Activated CD4-positive, alpha-beta T cell treated with anti-CD3 and anti-CD28 coated beads, Interleukin-2, amount 10 ng/mL, durations not matched to agents 7 days and 5 days (primary cell): Measurements from ENCODE around the gene RIC8B. TPM values are rescaled to one million over a fixed set of nuclear protein-coding genes. Genes with fewer than 3 reads are reported as not detected.
A peak's percentile ranks its signal among the peaks of the same experiment; 100 is the strongest.

Experiments used
- CTCF ChIA-PET: fragments of 350-600 bp; sonication (Branson Sonifier 250); formaldehyde crosslinking; loops from one replicate; lab custom pipeline; 2021; ENCODE audit warnings: antibody characterized with exemption; lab: Charles Lee
- POLR2A ChIA-PET: fragments of 350-600 bp; sonication (Branson Sonifier 250); formaldehyde crosslinking; loops from one replicate; lab custom pipeline; 2021; ENCODE audit warnings: antibody characterized with exemption; lab: Charles Lee
- DNase-seq: peaks from one replicate; pipeline ENCODE4 v3.0.0-alpha.2; 2020
- H3K27ac Mint-ChIP-seq: one replicate; pipeline ENCODE4 v1.8.0; 2021; ENCODE audit warnings: mild to moderate bottlenecking, moderate library complexity, mixed read lengths
- H3K27me3 Mint-ChIP-seq: one replicate; pipeline ENCODE4 v1.8.0; 2021; ENCODE audit warnings: mixed read lengths
- H3K36me3 Mint-ChIP-seq: one replicate; pipeline ENCODE4 v1.8.0; 2021; ENCODE audit warnings: low read depth, mixed read lengths
- H3K4me1 Mint-ChIP-seq: one replicate; pipeline ENCODE4 v1.8.0; 2021; ENCODE audit warnings: mixed read lengths
- H3K4me3 Mint-ChIP-seq: one replicate; pipeline ENCODE4 v1.8.0; 2021; ENCODE audit warnings: mild to moderate bottlenecking, moderate library complexity, mixed read lengths
- H3K9me3 Mint-ChIP-seq: one replicate; pipeline ENCODE4 v1.8.0; 2021; ENCODE audit warnings: mixed read lengths
- total RNA-seq, 2 experiments: library from RNA; stranded (reverse); gene quantifications; one replicate each; pipeline ENCODE4 v1.2.3, GENCODE V29; 2021

Gene RIC8B
- total RNA-seq, 2 experiments from 2014 or later: 13.6 to 14.0 TPM

GRCh38 chr12:106906715-106907114 lies 132.2 kb downstream of the RIC8B start:
- no peaks in the 10 kb centered on the region for H3K9me3 Mint-ChIP-seq
- POLR2A ChIA-PET: interaction anchor here (0.6 kb wide), 1 partner anchor 520 kb away, joined by 5 read pairs; no protein-coding TSS in a partner anchor
- no peak overlapping the region for H3K4me3 Mint-ChIP-seq
- peaks cover 22% of the 10 kb centered on the region for H3K4me1 Mint-ChIP-seq
- peaks cover 40% of the 10 kb centered on the region for H3K27me3 Mint-ChIP-seq
- no peak overlapping the region for H3K27ac Mint-ChIP-seq
- H3K36me3 Mint-ChIP-seq: no peaks in the 10 kb centered on the region
- CTCF ChIA-PET: no interaction called here
- no peak for DNase-seq

- no peak overlapping the region for H3K27ac Mint-ChIP-seq
- peaks cover 22% of the 10 kb centered on the region for H3K4me1 Mint-ChIP-seq
- DNase-seq: no peak
- peaks cover 35% of the 10 kb centered on the region for H3K27me3 Mint-ChIP-seq
- H3K9me3 Mint-ChIP-seq: no peaks in the 10 kb centered on the region
- no peaks in the 10 kb centered on the region for H3K36me3 Mint-ChIP-seq
- ChIA-PET POLR2A (no interaction called here), CTCF (interaction anchor here (0.7 to 1.0 kb wide), 3 partner anchors 11 to 569 kb away, joined by 3 to 5 read pairs (median 3); no protein-coding TSS in a partner anchor)
- H3K4me3 Mint-ChIP-seq: no peak overlapping the region
Observed at GRCh38 chr12:106907411-106907810, 132.9 kb downstream of the RIC8B start.

GRCh38 chr12:106907846-106908245 lies 133.4 kb downstream of the RIC8B start:
- ChIA-PET POLR2A (no interaction called here), CTCF (interaction anchor here (0.7 to 1.0 kb wide), 3 partner anchors 10 to 570 kb away, joined by 3 to 5 read pairs (median 3); no protein-coding TSS in a partner anchor)
- no peaks in the 10 kb centered on the region for H3K36me3 Mint-ChIP-seq
- no peak overlapping the region for H3K4me3 Mint-ChIP-seq
- no peak overlapping the region for H3K27ac Mint-ChIP-seq
- no peaks in the 10 kb centered on the region for H3K9me3 Mint-ChIP-seq
- H3K4me1 Mint-ChIP-seq: peaks cover 19% of the 10 kb centered on the region
- H3K27me3 Mint-ChIP-seq: peaks cover 31% of the 10 kb centered on the region
- DNase-seq: no peak

- no peak overlapping the region for H3K4me3 Mint-ChIP-seq
- no peaks in the 10 kb centered on the region for H3K36me3 Mint-ChIP-seq
- ChIA-PET POLR2A (no interaction called here), CTCF (interaction anchor here (0.7 kb wide), 1 partner anchor 11 kb away, joined by 3 read pairs; no protein-coding TSS in a partner anchor)
- peaks cover 16% of the 10 kb centered on the region for H3K4me1 Mint-ChIP-seq
- no peak overlapping the region for H3K27ac Mint-ChIP-seq
- H3K9me3 Mint-ChIP-seq: no peaks in the 10 kb centered on the region
- no peak for DNase-seq
- peaks cover 27% of the 10 kb centered on the region for H3K27me3 Mint-ChIP-seq
Observed at GRCh38 chr12:106908561-106908960, 134.1 kb downstream of the RIC8B start.

- DNase-seq: no peak
- CTCF ChIA-PET: interaction anchor here (1.1 to 1.5 kb wide), 2 partner anchors 19 to 37 kb away, joined by 4 read pairs; no protein-coding TSS in a partner anchor
- peaks cover 20% of the 10 kb centered on the region for H3K27me3 Mint-ChIP-seq
- H3K4me1 Mint-ChIP-seq: peaks cover 21% of the 10 kb centered on the region
- POLR2A ChIA-PET: no interaction called here
- H3K36me3 Mint-ChIP-seq: no peaks in the 10 kb centered on the region
- no peak overlapping the region for H3K4me3 Mint-ChIP-seq
- H3K9me3 Mint-ChIP-seq: no peaks in the 10 kb centered on the region
- no peak overlapping the region for H3K27ac Mint-ChIP-seq
Observed at GRCh38 chr12:106910202-106910601, 135.7 kb downstream of the RIC8B start.

GRCh38 chr12:106911581-106911980 lies 137.1 kb downstream of the RIC8B start:
- no peaks in the 10 kb centered on the region for H3K36me3 Mint-ChIP-seq
- no peak overlapping the region for H3K27ac Mint-ChIP-seq
- H3K27me3 Mint-ChIP-seq: peaks cover 14% of the 10 kb centered on the region
- CTCF ChIA-PET: no interaction called here
- H3K9me3 Mint-ChIP-seq: no peaks in the 10 kb centered on the region
- peaks cover 29% of the 10 kb centered on the region for H3K4me1 Mint-ChIP-seq
- no peak overlapping the region for H3K4me3 Mint-ChIP-seq
- DNase-seq: no peak
- POLR2A ChIA-PET: interaction anchor here (0.9 kb wide), 1 partner anchor 81 kb away, joined by 3 read pairs; no protein-coding TSS in a partner anchor

GRCh38 chr12:106913456-106913855 lies 139.0 kb downstream of the RIC8B start:
- peaks cover 9% of the 10 kb centered on the region for H3K27me3 Mint-ChIP-seq
- peak overlapping the region; percentile 31 for H3K27ac Mint-ChIP-seq
- peaks cover 27% of the 10 kb centered on the region for H3K4me1 Mint-ChIP-seq
- POLR2A ChIA-PET: no interaction called here
- no peaks in the 10 kb centered on the region for H3K9me3 Mint-ChIP-seq
- H3K36me3 Mint-ChIP-seq: no peaks in the 10 kb centered on the region
- DNase-seq: no peak
- H3K4me3 Mint-ChIP-seq: no peak overlapping the region
- CTCF ChIA-PET: interaction anchor here (0.7 to 1.9 kb wide), 2 partner anchors 73 to 556 kb away, joined by 3 to 9 read pairs; partner anchors contain the start of gene POLR3B

- peak; percentile 44 for DNase-seq
- peak overlapping the region; percentile 85 for H3K27ac Mint-ChIP-seq
- ChIA-PET CTCF (no interaction called here), POLR2A (interaction anchor here (0.6 kb wide), 1 partner anchor 561 kb away, joined by 3 read pairs; no protein-coding TSS in a partner anchor)
- H3K27me3 Mint-ChIP-seq: peaks cover 7% of the 10 kb centered on the region
- H3K9me3 Mint-ChIP-seq: no peaks in the 10 kb centered on the region
- H3K4me3 Mint-ChIP-seq: no peak overlapping the region
- H3K4me1 Mint-ChIP-seq: peaks cover 27% of the 10 kb centered on the region
- H3K36me3 Mint-ChIP-seq: no peaks in the 10 kb centered on the region
Observed at GRCh38 chr12:106914796-106915634, 140.5 kb downstream of the RIC8B start.

- Mint-ChIP-seq H3K9me3 (no peaks in the 10 kb centered on the region), H3K4me3 (no peak overlapping the region), H3K27ac (peak overlapping the region; percentile 50), H3K27me3 (peaks cover 7% of the 10 kb centered on the region), H3K36me3 (no peaks in the 10 kb centered on the region), H3K4me1 (peaks cover 20% of the 10 kb centered on the region)
- ChIA-PET CTCF (no interaction called here), POLR2A (interaction anchor here (0.6 kb wide), 1 partner anchor 561 kb away, joined by 3 read pairs; no protein-coding TSS in a partner anchor)
- no peak for DNase-seq
Observed at GRCh38 chr12:106915635-106916026, 141.1 kb downstream of the RIC8B start.

- CTCF ChIA-PET: interaction anchor here (0.8 to 1.5 kb wide), 2 partner anchors 10 to 531 kb away, joined by 3 read pairs; no protein-coding TSS in a partner anchor
- POLR2A ChIA-PET: no interaction called here
Observed at GRCh38 chr12:106917503-106917902, 143.0 kb downstream of the RIC8B start.

GRCh38 chr12:106918746-106919145 lies 144.3 kb downstream of the RIC8B start:
- CTCF ChIA-PET: interaction anchor here (1.5 to 1.7 kb wide), 2 partner anchors 532 to 561 kb away, joined by 3 to 6 read pairs; partner anchors contain the start of gene POLR3B
- POLR2A ChIA-PET: no interaction called here
- Mint-ChIP-seq H3K9me3 (no peaks in the 10 kb centered on the region), H3K4me1 (peaks cover 15% of the 10 kb centered on the region), H3K27me3 (peaks cover 29% of the 10 kb centered on the region), H3K4me3 (no peak overlapping the region), H3K36me3 (no peaks in the 10 kb centered on the region), H3K27ac (no peak overlapping the region)
- peak; percentile 13 for DNase-seq

More at GRCh38 chr12:106917503-106917902, 143.0 kb downstream of the RIC8B start:
- H3K4me1 Mint-ChIP-seq: peaks cover 16% of the 10 kb centered on the region
- H3K36me3 Mint-ChIP-seq: no peaks in the 10 kb centered on the region
- no peak for DNase-seq
- no peaks in the 10 kb centered on the region for H3K9me3 Mint-ChIP-seq
- H3K4me3 Mint-ChIP-seq: no peak overlapping the region
- H3K27ac Mint-ChIP-seq: no peak overlapping the region
- peaks cover 21% of the 10 kb centered on the region for H3K27me3 Mint-ChIP-seq

- H3K27ac Mint-ChIP-seq: no peak overlapping the region
- ChIA-PET CTCF (interaction anchor here (0.6 to 1.7 kb wide), 4 partner anchors 25 to 562 kb away, joined by 3 to 6 read pairs (median 4); partner anchors contain the start of gene POLR3B), POLR2A (no interaction called here)
- H3K27me3 Mint-ChIP-seq: peaks cover 33% of the 10 kb centered on the region
- H3K9me3 Mint-ChIP-seq: peaks cover 4% of the 10 kb centered on the region
- H3K4me1 Mint-ChIP-seq: peaks cover 10% of the 10 kb centered on the region
- no peaks in the 10 kb centered on the region for H3K36me3 Mint-ChIP-seq
- DNase-seq: peak; percentile 41
- no peak overlapping the region for H3K4me3 Mint-ChIP-seq
Observed at GRCh38 chr12:106919910-106920544, 145.5 kb downstream of the RIC8B start.
